Astrocyte of the spinal cord (primary cell): ENCODE measurements around the gene SPATA2.
A peak's percentile ranks its signal among the peaks of the same experiment; 100 is the strongest.

Source experiments
- DNase-seq: peaks from one replicate; pipeline ENCODE4 v3.0.0; 2011; ENCODE audit warnings: low read depth, low spot score
- H3K4me3 ChIP-seq: 2 replicates; pipeline ENCODE4 v1.5.1; 2011; ENCODE audit warnings: low read depth, mild to moderate bottlenecking, low read length, moderate library complexity
- CTCF ChIP-seq: IDR thresholded peaks from 2 replicates; pipeline ENCODE4 v1.5.1; 2012; ENCODE audit warnings: low read depth, mild to moderate bottlenecking, low read length, inconsistent platforms
- in situ Hi-C: cut with HindIII; loops from 2 replicates; pipeline ENCODE4 v1.10.0; 2017; ENCODE audit warnings: low sequenced_read_pairs

SPATA2 gene

DNA sequence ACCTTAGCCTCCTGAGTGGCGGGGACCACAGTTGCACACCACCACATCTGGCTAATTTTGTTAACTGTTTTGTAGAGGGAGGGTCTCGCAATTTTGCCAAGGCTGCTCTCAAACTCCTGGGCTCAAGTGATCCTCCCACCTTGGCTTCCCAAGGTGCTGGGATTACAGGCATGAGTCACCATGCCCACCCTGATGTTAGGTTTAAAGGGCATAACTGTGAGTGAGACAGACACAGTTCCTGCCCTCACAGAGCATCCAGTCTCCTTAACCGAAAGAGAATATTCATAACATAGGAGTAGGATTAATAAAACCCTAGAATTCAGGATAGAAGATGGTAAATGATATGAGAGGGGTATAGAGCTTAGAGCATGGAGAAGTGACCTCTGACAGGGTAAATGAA lies 3.1 kb upstream of the SPATA2 start:
- in situ Hi-C loops: no loop called here
- no peak overlapping the region for H3K4me3 ChIP-seq
- no peak for DNase-seq
- no peak for TF ChIP-seq CTCF

- no peak for TF ChIP-seq CTCF
- H3K4me3 ChIP-seq: peak overlapping the region; percentile 84
- DNase-seq: no peak
- in situ Hi-C loops: no loop called here
Observed at GRCh38 chr20:49916146-49917002, 1.0 kb upstream of the SPATA2 start.

- no peak for TF ChIP-seq CTCF
- no peak for DNase-seq
- in situ Hi-C loops: no loop called here
- H3K4me3 ChIP-seq: peak overlapping the region; percentile 84
Observed at GRCh38 chr20:49915118-49915379, 280 bp downstream of the SPATA2 start.

- TF ChIP-seq CTCF: no peak
- no peak for DNase-seq
- in situ Hi-C loops: no loop called here
- H3K4me3 ChIP-seq: peak overlapping the region; percentile 84
Observed at GRCh38 chr20:49914310-49915117, 815 bp downstream of the SPATA2 start.

DNA sequence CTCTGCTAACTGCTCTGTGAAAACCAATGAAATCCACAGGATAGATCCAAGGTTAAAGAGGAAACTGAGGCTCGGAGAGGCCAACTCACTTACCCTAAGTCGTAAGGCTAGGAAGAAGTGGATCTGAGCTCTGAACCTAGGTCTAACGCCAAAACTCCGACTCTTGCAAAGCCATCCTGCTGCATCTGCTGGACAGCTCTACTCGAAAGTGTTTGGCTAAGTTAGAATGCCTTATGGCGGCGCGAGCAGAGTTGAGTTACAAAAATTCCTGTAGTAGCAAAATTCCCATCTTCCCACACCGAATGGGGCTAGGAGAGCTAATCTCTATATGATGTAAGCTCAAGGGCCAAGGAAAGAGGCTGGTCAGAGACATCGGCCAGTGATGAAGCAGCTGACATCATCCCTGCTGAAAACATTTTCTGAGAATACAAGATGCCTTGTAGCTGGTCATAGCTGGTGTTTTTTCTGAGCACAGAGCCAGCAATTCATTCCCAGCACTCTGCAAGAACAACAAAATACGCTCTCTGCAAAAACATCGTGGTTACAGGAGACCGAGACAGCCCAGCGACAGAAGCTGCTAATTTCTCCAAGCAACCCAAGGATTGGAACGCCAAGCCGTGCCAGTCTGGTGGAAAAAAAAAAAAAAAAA lies 1.8 kb downstream of the SPATA2 start:
- in situ Hi-C loops: no loop called here
- H3K4me3 ChIP-seq: no peak overlapping the region
- DNase-seq: no peak
- TF ChIP-seq CTCF: no peak

- TF ChIP-seq CTCF: no peak
Observed at GRCh38 chr20:49910340-49910706, 5.0 kb downstream of the SPATA2 start.

More at GRCh38 chr20:49910340-49910706, 5.0 kb downstream of the SPATA2 start:
- DNase-seq: no peak
- in situ Hi-C loops: no loop called here
- H3K4me3 ChIP-seq: no peak overlapping the region
